ENCODE measurements around the gene ALLC. TPM values are rescaled to one million over a fixed set of nuclear protein-coding genes. Genes with fewer than 3 reads are reported as not detected.

The ALLC gene
- total and polyA plus RNA-seq, 10 of the 15 experiments (the other 5 are each of a cell fraction or from before 2014, with no cell fraction given) = 0.05 TPM; not detected in 9

DNA sequence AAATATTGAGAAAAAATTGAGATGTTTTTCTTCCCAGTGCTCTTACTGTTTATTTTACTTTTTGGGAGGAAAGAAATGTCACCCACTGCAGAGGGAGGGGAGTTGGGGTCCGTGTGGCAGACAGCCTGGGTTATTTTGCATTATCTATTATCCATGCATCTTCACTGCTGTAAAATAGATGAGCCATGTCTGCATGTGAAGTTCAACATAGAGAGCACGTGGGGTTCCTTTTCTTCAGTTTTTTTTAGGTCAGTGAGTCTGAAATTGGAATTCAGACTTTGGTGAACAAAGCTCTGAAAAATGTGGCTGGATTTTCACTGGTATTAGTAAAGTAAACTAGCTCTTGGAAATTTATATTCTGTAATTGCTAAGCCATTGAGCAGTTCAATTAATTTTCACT is 47.8 kb downstream of the ALLC start:
- Histone ChIP-seq H3K9ac (ENCODE audit: control insufficient read depth, insufficient read depth, low read length) (no peak overlapping the region), H3K27me3 (replicated peaks in 1 of 2; ENCODE audit: control insufficient read depth in 2 of 2, insufficient read depth in 2 of 2, low read length in 1 of 2) (peaks cover 0 to 4% of the 10 kb centered on the region in 2 experiments; a peak in 2 of 4 replicates), H3K4me2 (ENCODE audit: control insufficient read depth, insufficient read depth) (no peak overlapping the region), H4K20me1 (ENCODE audit: control insufficient read depth, insufficient read depth) (no peaks in the 10 kb centered on the region), H3K36me3 (ENCODE audit: control insufficient read depth in 2 of 2, insufficient read depth in 2 of 2, low read length in 1 of 2) (no peaks in the 10 kb centered on the region), H3K4me1 (ENCODE audit: control insufficient read depth, insufficient read depth, low read length) (no peaks in the 10 kb centered on the region), H3K79me2 (ENCODE audit: control insufficient read depth, insufficient read depth, low read length) (no peaks in the 10 kb centered on the region), H2AFZ (ENCODE audit: control insufficient read depth, low read depth, low read length) (no peak overlapping the region), H3K9me3 (replicated peaks; ENCODE audit: control insufficient read depth, insufficient read depth, low read length) (no peaks in the 10 kb centered on the region; the same call in 2 of the 3 replicates), H3K4me3 (no peak overlapping the region), H3K27ac (ENCODE audit: control insufficient read depth, insufficient read depth) (no peak overlapping the region)
- TF ChIP-seq GATAD2B (conservative IDR thresholded peaks at IDR 0.05; ENCODE audit: low read depth) (no peak), RB1 (IDR thresholded peaks at IDR 0.05; ENCODE audit: borderline replicate concordance) (no peak)
- intact Hi-C loops (cut with micrococcal nuclease; ENCODE audit: unreplicated experiment) (no loop called here), in situ Hi-C loops (cut with MboI) (no loop called here)
- BruUV-seq (replicated peaks) = no TSS peak
- ATAC-seq (no peak), DNase-seq (ENCODE audit: low read depth, low spot score) (no peak), FAIRE-seq (no peak)
- POLR2A ChIA-PET = no interaction called here
- CTCF ChIA-PET = interaction anchor here (1.0 to 1.5 kb wide), 3 partner anchors 10 to 23 kb away, joined by 3 to 4 read pairs (median 3); no protein-coding TSS in a partner anchor
- RAD21 ChIA-PET (ENCODE audit: unreplicated experiment) = no interaction called here
- SMC1A ChIA-PET (ENCODE audit: uncharacterized antibody, unreplicated experiment) = no interaction called here
- 0% methylated on average over 2 of the region's 2 CpGs for WGBS (ENCODE audit: insufficient coverage, insufficient replicate concordance, low lambda C conversion rate, missing lambda C conversion rate)

DNA sequence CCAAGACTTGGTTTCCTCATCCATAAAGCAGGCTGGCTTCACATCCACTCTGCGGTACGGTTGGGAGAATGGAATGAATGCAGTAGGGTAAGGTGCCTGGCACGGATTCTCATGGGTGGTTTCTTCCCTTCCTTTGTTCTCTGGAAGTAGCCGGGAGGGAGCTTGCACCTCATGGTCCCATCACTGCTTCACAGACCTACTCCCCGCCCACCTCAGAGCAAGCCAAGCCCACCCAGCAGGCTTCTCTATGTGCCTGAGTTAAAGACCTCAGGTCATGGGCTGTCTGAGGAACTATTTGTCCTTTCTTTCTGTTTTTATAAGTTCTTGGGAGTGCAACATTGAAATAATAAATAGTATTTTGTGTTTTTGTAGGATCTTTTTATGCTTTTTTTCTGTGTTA is 48.9 kb downstream of the ALLC start:
- ChIA-PET RAD21 (ENCODE audit: unreplicated experiment) (no interaction called here), POLR2A (no interaction called here), SMC1A (ENCODE audit: uncharacterized antibody, unreplicated experiment) (no interaction called here), CTCF (interaction anchor here (1.2 kb wide), 1 partner anchor 22 kb away, joined by 3 read pairs; no protein-coding TSS in a partner anchor)
- Histone ChIP-seq H3K27me3 (replicated peaks in 1 of 2; ENCODE audit: control insufficient read depth in 2 of 2, insufficient read depth in 2 of 2, low read length in 1 of 2) (peaks cover 0 to 4% of the 10 kb centered on the region in 2 experiments; a peak in 1 of 4 replicates), H3K9ac (ENCODE audit: control insufficient read depth, insufficient read depth, low read length) (no peak overlapping the region), H4K20me1 (ENCODE audit: control insufficient read depth, insufficient read depth) (no peaks in the 10 kb centered on the region), H3K36me3 (ENCODE audit: control insufficient read depth in 2 of 2, insufficient read depth in 2 of 2, low read length in 1 of 2) (no peaks in the 10 kb centered on the region), H3K79me2 (ENCODE audit: control insufficient read depth, insufficient read depth, low read length) (no peaks in the 10 kb centered on the region), H2AFZ (ENCODE audit: control insufficient read depth, low read depth, low read length) (no peak overlapping the region), H3K27ac (ENCODE audit: control insufficient read depth, insufficient read depth) (no peak overlapping the region), H3K4me2 (ENCODE audit: control insufficient read depth, insufficient read depth) (no peak overlapping the region), H3K4me1 (ENCODE audit: control insufficient read depth, insufficient read depth, low read length) (no peaks in the 10 kb centered on the region), H3K9me3 (replicated peaks; ENCODE audit: control insufficient read depth, insufficient read depth, low read length) (no peaks in the 10 kb centered on the region; the same call in 2 of the 3 replicates), H3K4me3 (no peak overlapping the region)
- BruUV-seq (replicated peaks) = no TSS peak
- in situ Hi-C loops (cut with MboI) (no loop called here), intact Hi-C loops (cut with micrococcal nuclease; ENCODE audit: unreplicated experiment) (no loop called here)
- 24% methylated on average over 5 of the region's 5 CpGs for WGBS (ENCODE audit: insufficient coverage, insufficient replicate concordance, low lambda C conversion rate, missing lambda C conversion rate)
- DNase-seq (ENCODE audit: low read depth, low spot score) (no peak), ATAC-seq (no peak), FAIRE-seq (no peak)
- TF ChIP-seq, protein P1, sequence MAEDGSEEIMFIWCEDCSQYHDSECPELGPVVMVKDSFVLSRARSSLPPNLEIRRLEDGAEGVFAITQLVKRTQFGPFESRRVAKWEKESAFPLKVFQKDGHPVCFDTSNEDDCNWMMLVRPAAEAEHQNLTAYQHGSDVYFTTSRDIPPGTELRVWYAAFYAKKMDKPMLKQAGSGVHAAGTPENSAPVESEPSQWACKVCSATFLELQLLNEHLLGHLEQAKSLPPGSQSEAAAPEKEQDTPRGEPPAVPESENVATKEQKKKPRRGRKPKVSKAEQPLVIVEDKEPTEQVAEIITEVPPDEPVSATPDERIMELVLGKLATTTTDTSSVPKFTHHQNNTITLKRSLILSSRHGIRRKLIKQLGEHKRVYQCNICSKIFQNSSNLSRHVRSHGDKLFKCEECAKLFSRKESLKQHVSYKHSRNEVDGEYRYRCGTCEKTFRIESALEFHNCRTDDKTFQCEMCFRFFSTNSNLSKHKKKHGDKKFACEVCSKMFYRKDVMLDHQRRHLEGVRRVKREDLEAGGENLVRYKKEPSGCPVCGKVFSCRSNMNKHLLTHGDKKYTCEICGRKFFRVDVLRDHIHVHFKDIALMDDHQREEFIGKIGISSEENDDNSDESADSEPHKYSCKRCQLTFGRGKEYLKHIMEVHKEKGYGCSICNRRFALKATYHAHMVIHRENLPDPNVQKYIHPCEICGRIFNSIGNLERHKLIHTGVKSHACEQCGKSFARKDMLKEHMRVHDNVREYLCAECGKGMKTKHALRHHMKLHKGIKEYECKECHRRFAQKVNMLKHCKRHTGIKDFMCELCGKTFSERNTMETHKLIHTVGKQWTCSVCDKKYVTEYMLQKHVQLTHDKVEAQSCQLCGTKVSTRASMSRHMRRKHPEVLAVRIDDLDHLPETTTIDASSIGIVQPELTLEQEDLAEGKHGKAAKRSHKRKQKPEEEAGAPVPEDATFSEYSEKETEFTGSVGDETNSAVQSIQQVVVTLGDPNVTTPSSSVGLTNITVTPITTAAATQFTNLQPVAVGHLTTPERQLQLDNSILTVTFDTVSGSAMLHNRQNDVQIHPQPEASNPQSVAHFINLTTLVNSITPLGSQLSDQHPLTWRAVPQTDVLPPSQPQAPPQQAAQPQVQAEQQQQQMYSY (CRISPR knock-in tag; IDR thresholded peaks at IDR 0.05) = no peak
- TF ChIP-seq SMC3 (IDR thresholded peaks at IDR 0.05; ENCODE audit: borderline replicate concordance, low read length) (no peak), ESRRA (IDR thresholded peaks at IDR 0.05; ENCODE audit: low read length) (no peak), ZNF384 (IDR thresholded peaks at IDR 0.05; ENCODE audit: borderline replicate concordance, low read depth, low read length) (no peak), BHLHE40 (IDR thresholded peaks at IDR 0.05; ENCODE audit: borderline replicate concordance in 1 of 2, low read depth in 2 of 2, low read length in 1 of 2) (no peak), RBBP5 (conservative IDR thresholded peaks at IDR 0.05) (no peak), SIX5 (IDR thresholded peaks at IDR 0.05; ENCODE audit: low read depth, low read length, severe bottlenecking) (no peak), SUZ12 (IDR thresholded peaks at IDR 0.05; ENCODE audit: unreplicated experiment) (no peak)
- TF ChIP-seq, protein P2, sequence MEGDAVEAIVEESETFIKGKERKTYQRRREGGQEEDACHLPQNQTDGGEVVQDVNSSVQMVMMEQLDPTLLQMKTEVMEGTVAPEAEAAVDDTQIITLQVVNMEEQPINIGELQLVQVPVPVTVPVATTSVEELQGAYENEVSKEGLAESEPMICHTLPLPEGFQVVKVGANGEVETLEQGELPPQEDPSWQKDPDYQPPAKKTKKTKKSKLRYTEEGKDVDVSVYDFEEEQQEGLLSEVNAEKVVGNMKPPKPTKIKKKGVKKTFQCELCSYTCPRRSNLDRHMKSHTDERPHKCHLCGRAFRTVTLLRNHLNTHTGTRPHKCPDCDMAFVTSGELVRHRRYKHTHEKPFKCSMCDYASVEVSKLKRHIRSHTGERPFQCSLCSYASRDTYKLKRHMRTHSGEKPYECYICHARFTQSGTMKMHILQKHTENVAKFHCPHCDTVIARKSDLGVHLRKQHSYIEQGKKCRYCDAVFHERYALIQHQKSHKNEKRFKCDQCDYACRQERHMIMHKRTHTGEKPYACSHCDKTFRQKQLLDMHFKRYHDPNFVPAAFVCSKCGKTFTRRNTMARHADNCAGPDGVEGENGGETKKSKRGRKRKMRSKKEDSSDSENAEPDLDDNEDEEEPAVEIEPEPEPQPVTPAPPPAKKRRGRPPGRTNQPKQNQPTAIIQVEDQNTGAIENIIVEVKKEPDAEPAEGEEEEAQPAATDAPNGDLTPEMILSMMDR (IDR thresholded peaks at IDR 0.05 in 2 of 3, conservative IDR thresholded peaks at IDR 0.05 in 1 of 3; ENCODE audit: control insufficient read depth in 2 of 3, extremely low read depth in 1 of 3, insufficient read depth in 1 of 3, low read depth in 3 of 3, low read length in 3 of 3) = no peak

Data from GM12878 (cell line).